Keratinocyte (primary cell): Measurements from ENCODE around the gene RDH13. TPM values are rescaled to one million over a fixed set of nuclear protein-coding genes. Genes with fewer than 3 reads are reported as not detected.

ENCODE experiments used
- DNase-seq: peaks from one replicate; pipeline ENCODE4 v3.0.0-alpha.2; 2011; ENCODE audit warnings: low read depth, missing footprints, low spot score
- FAIRE-seq: peaks from 2 replicates; lab custom pipeline; 2011; peaks lifted over from hg19 to GRCh38; lab: Jason Lieb, UNC
- H2AFZ ChIP-seq: 2 replicates; pipeline ENCODE4 v1.6.0; 2012; ENCODE audit warnings: low read length, control low read depth, inconsistent platforms; ENCODE audit not compliant: control insufficient read depth
- H3K27ac ChIP-seq: 2 replicates; pipeline ENCODE4 v1.5.1; 2011; ENCODE audit warnings: low read length; ENCODE audit not compliant: control insufficient read depth, insufficient read depth
- H3K27me3 ChIP-seq: 3 replicates; pipeline ENCODE4 v1.6.0; 2011; ENCODE audit warnings: low read length; ENCODE audit not compliant: control insufficient read depth, insufficient read depth; ENCODE audit errors: extremely low read depth
- H3K36me3 ChIP-seq, 2 experiments: 2 replicates in 1 of 2; 3 replicates in 1 of 2; pipeline ENCODE4 v1.5.1; 2011; ENCODE audit warnings: low read length in 2 of 2, mild to moderate bottlenecking in 1 of 2; ENCODE audit not compliant: control insufficient read depth in 2 of 2, insufficient read depth in 2 of 2; ENCODE audit errors: extremely low read depth in 1 of 2
- H3K4me1 ChIP-seq: 3 replicates; pipeline ENCODE4 v1.5.1; 2011; ENCODE audit warnings: low read length; ENCODE audit not compliant: control insufficient read depth, insufficient read depth; ENCODE audit errors: extremely low read depth
- H3K4me2 ChIP-seq: 3 replicates; pipeline ENCODE4 v1.6.0; 2011; ENCODE audit warnings: low read depth, low read length; ENCODE audit not compliant: control insufficient read depth, insufficient read depth; ENCODE audit errors: extremely low read depth
- H3K4me3 ChIP-seq, 3 experiments: fragments of 200-600 bp in 1 of 3; sonication (generic) in 1 of 3; 2 replicates in 2 of 3; 3 replicates in 1 of 3; pipeline ENCODE4 v1.5.1; 2011 to 2016; ENCODE audit warnings: low read length in 3 of 3, mild to moderate bottlenecking in 3 of 3, control low read depth in 2 of 3, inconsistent platforms in 1 of 3, low read depth in 1 of 3, mixed read lengths in 1 of 3, mixed run types in 1 of 3, moderate library complexity in 1 of 3; ENCODE audit not compliant: control insufficient read depth in 2 of 3, insufficient read depth in 2 of 3; ENCODE audit errors: extremely low read depth in 1 of 3
- H3K79me2 ChIP-seq: 2 replicates; pipeline ENCODE4 v1.6.0; 2012; ENCODE audit warnings: low read length; ENCODE audit not compliant: control insufficient read depth, insufficient read depth
- H3K9ac ChIP-seq: 3 replicates; pipeline ENCODE4 v1.6.0; 2011; ENCODE audit warnings: low read length; ENCODE audit not compliant: control insufficient read depth, insufficient read depth; ENCODE audit errors: extremely low read depth
- H3K9me1 ChIP-seq: 3 replicates; pipeline ENCODE4 v1.6.0; 2011; ENCODE audit warnings: low read length; ENCODE audit not compliant: control insufficient read depth, insufficient read depth; ENCODE audit errors: extremely low read depth
- H3K9me3 ChIP-seq: 2 replicates; pipeline ENCODE4 v1.5.1; 2012; ENCODE audit warnings: low read depth, low read length; ENCODE audit not compliant: control insufficient read depth
- H4K20me1 ChIP-seq: 3 replicates; pipeline ENCODE4 v1.6.0; 2011; ENCODE audit warnings: low read length; ENCODE audit not compliant: control insufficient read depth, insufficient read depth; ENCODE audit errors: extremely low read depth
- CTCF ChIP-seq, 3 experiments: IDR thresholded peaks in 1 of 3; conservative IDR thresholded peaks in 1 of 3; optimal IDR thresholded peaks in 1 of 3; 2 replicates in 2 of 3; 3 replicates in 1 of 3; pipeline versions ENCODE3 to v1.5.1; 2011; ENCODE audit warnings: low read length in 3 of 3, mild to moderate bottlenecking in 3 of 3, moderate library complexity in 2 of 3, control low read depth in 1 of 3, inconsistent platforms in 1 of 3; ENCODE audit not compliant: insufficient read depth in 2 of 3; ENCODE audit errors: extremely low read depth in 1 of 3
- EZH2 ChIP-seq: IDR thresholded peaks from one replicate; pipeline ENCODE4 v1.6.1; 2012; ENCODE audit warnings: inconsistent platforms, mild to moderate bottlenecking, low read length, moderate library complexity
- dilution Hi-C: fragments of 300-500 bp; cut with MboI; formaldehyde crosslinking; loops from one replicate; pipeline ENCODE4 v1.7.0; 2020; ENCODE audit warnings: low sequenced_read_pairs; ENCODE audit not compliant: extremely low pct_ligation_motif_present
- polyA plus RNA-seq, 5 experiments: library from polyadenylated mRNA; depleted of rRNA in 3 of 5; stranded (reverse) in 3 of 5; stranded (forward) in 1 of 5; unstranded in 1 of 5; fragments of >200 nt; gene quantifications; 1 replicate in 1 of 5; 2 replicates in 3 of 5; 3 replicates in 1 of 5; pipeline versions ENCODE4 v1.2.1 to v1.2.3, GENCODE V29; 2011 to 2012; ENCODE audit warnings: missing spikeins in 2 of 5, low read depth in 1 of 5, low replicate concordance in 1 of 5

RDH13 gene
- polyA plus RNA-seq, 1 donor (not counting 4 experiments of a cell fraction or from before 2014, with no cell fraction given), result 10.6 TPM

- H3K36me3 ChIP-seq, result peaks cover 3 to 27% of the 10 kb centered on the region in 2 experiments
- no peak overlapping the region for H2AFZ ChIP-seq
- no peak for DNase-seq
- H4K20me1 ChIP-seq, result peaks cover 7% of the 10 kb centered on the region
- dilution Hi-C loops, result no loop called here
- FAIRE-seq, result no peak
- H3K4me3 ChIP-seq, result no peak overlapping the region
- no peaks in the 10 kb centered on the region for H3K9me3 ChIP-seq
- TF ChIP-seq CTCF (optimal IDR thresholded peaks at IDR 0.05 in 1 of 3, IDR thresholded peaks at IDR 0.05 in 1 of 3, conservative IDR thresholded peaks at IDR 0.05 in 1 of 3; ENCODE audit: extremely low read depth in 1 of 3, insufficient read depth in 2 of 3, low read length in 3 of 3) (no peak), EZH2 (no peak)
- no peak overlapping the region for H3K9ac ChIP-seq
- peaks cover 8% of the 10 kb centered on the region for H3K79me2 ChIP-seq
- H3K27me3 ChIP-seq, result no peaks in the 10 kb centered on the region
- no peak overlapping the region for H3K27ac ChIP-seq
- H3K9me1 ChIP-seq, result no peaks in the 10 kb centered on the region
- no peak overlapping the region for H3K4me2 ChIP-seq
- no peaks in the 10 kb centered on the region for H3K4me1 ChIP-seq
Observed at GRCh38 chr19:55103190-55103589, 40.2 kb upstream of the RDH13 start.

GRCh38 chr19:55101261-55101660 lies 38.3 kb upstream of the RDH13 start:
- FAIRE-seq (no peak), DNase-seq (no peak)
- Histone ChIP-seq H3K9me3 (no peaks in the 10 kb centered on the region), H3K9ac (no peak overlapping the region), H3K27me3 (no peaks in the 10 kb centered on the region), H3K4me2 (no peak overlapping the region), H3K4me3 (no peak overlapping the region), H3K9me1 (no peaks in the 10 kb centered on the region), H3K4me1 (no peaks in the 10 kb centered on the region), H3K36me3 (peaks cover 3 to 25% of the 10 kb centered on the region in 2 experiments), H2AFZ (no peak overlapping the region), H3K27ac (no peak overlapping the region), H3K79me2 (peaks cover 4% of the 10 kb centered on the region), H4K20me1 (peaks cover 7% of the 10 kb centered on the region)
- dilution Hi-C loops, result no loop called here
- TF ChIP-seq CTCF (optimal IDR thresholded peaks at IDR 0.05 in 1 of 3, IDR thresholded peaks at IDR 0.05 in 1 of 3, conservative IDR thresholded peaks at IDR 0.05 in 1 of 3; ENCODE audit: extremely low read depth in 1 of 3, insufficient read depth in 2 of 3, low read length in 3 of 3), result no peak
